Activated CD8-positive, alpha-beta memory T cell treated with anti-CD3 and anti-CD28 coated beads for 48 hours (primary cell): ENCODE measurements around the gene NEUROG1.

Source experiments
- DNase-seq, 3 experiments: peaks; one replicate each; pipeline ENCODE4 v3.0.0-alpha.2; 2020; ENCODE audit warnings: low read depth in 2 of 3, low spot score in 2 of 3

The NEUROG1 gene

GRCh38 chr5:135564331-135564730 lies 28.6 kb upstream of the NEUROG1 start:
- no peak for DNase-seq

- DNase-seq = no peak
These were observed 25.5 kb upstream of the NEUROG1 start for GRCh38 chr5:135561266-135561665.

GRCh38 chr5:135560858-135561257 lies 25.1 kb upstream of the NEUROG1 start:
- DNase-seq = peak in 2 of 3 experiments; percentile 22 to 49

GRCh38 chr5:135559354-135559753 lies 23.6 kb upstream of the NEUROG1 start:
- DNase-seq = no peak

GRCh38 chr5:135557076-135557838 lies 21.5 kb upstream of the NEUROG1 start:
- DNase-seq = no peak

GRCh38 chr5:135556620-135557019 lies 20.9 kb upstream of the NEUROG1 start:
- DNase-seq = no peak

GRCh38 chr5:135555530-135555929 lies 19.8 kb upstream of the NEUROG1 start:
- DNase-seq = no peak

- no peak for DNase-seq
These were observed 18.1 kb upstream of the NEUROG1 start for GRCh38 chr5:135553688-135554462.

- DNase-seq = peak in 2 of 3 experiments; percentile 15 to 40
These were observed 16.1 kb upstream of the NEUROG1 start for GRCh38 chr5:135551593-135552447.

GRCh38 chr5:135549413-135549812 lies 13.6 kb upstream of the NEUROG1 start:
- no peak for DNase-seq

- DNase-seq = no peak
These were observed 12.0 kb upstream of the NEUROG1 start for GRCh38 chr5:135547590-135548254.

GRCh38 chr5:135546912-135547311 lies 11.1 kb upstream of the NEUROG1 start:
- DNase-seq = no peak

GRCh38 chr5:135546101-135546500 lies 10.3 kb upstream of the NEUROG1 start:
- no peak for DNase-seq

- DNase-seq = no peak
These were observed 9.3 kb upstream of the NEUROG1 start for GRCh38 chr5:135545099-135545498.

- no peak for DNase-seq
These were observed 7.9 kb upstream of the NEUROG1 start for GRCh38 chr5:135543485-135544304.

GRCh38 chr5:135543001-135543484 lies 7.3 kb upstream of the NEUROG1 start:
- no peak for DNase-seq

GRCh38 chr5:135541807-135542502 lies 6.2 kb upstream of the NEUROG1 start:
- no peak for DNase-seq

GRCh38 chr5:135539430-135540005 lies 3.8 kb upstream of the NEUROG1 start:
- DNase-seq = no peak

GRCh38 chr5:135538261-135538660 lies 2.5 kb upstream of the NEUROG1 start:
- DNase-seq = no peak
